HG03095 (cell line): ENCODE results near the gene ADCY2.

Experiments used
- ATAC-seq: cut with Tn5 transposase; IDR thresholded peaks from one replicate; pipeline ENCODE4 v1.9.1; 2021; ENCODE audit warnings: moderate library complexity; ENCODE audit not compliant: unreplicated experiment

The ADCY2 gene

GRCh38 chr5:7586480-7586879, 190.5 kb downstream of the ADCY2 start:
- ATAC-seq: no peak

- ATAC-seq: no peak
Observed at GRCh38 chr5:7589800-7590199, 193.9 kb downstream of the ADCY2 start.

DNA sequence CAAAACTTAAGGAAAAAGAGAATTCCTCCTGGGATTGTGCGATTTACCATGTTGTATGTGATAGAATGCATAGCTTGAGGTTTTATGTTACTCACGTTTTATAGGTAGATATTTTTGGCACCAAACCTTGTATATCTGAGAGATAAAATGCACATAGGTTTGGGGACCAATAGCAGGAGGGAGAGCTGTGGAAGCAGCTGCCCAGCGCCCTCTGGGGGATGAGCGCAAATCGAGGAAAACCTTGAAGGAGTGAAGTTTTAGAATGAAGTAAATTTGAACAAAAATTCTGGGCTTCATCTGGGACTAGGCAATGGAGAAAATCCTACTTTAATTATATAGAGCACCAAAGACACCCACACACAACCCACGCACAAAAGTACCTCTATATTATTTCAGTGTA, 197.0 kb downstream of the ADCY2 start:
- ATAC-seq: no peak

DNA sequence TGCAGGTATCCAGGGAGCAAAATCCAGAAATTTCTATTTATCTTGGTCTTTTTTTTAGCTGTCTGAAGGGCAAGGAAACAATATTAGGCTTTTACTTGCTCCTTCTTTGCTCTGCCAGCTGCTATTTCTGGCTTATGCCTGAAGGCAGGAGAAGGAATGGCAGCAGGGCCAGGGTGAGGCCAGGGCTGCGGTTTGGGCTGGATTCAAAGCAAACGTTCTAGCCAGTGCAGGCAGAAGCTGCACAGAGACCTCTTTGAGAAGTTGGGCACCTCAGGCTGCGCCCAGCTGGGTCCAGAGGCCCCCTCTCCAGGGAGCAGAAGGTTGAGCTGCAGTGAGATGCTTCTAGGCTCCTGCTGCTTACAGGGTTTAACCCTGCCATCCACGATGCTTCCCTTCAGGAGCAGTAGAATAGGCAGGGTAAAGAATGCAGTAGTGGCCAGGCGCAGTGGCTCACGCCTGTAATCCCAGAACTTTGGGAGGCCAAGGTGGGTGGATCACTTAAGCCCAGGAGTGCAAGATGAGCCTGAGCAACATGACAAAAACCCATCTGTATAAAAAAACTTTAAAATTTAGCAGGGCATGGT, 201.2 kb downstream of the ADCY2 start:
- no peak for ATAC-seq

GRCh38 chr5:7606840-7607465, 211.0 kb downstream of the ADCY2 start:
- no peak for ATAC-seq

DNA sequence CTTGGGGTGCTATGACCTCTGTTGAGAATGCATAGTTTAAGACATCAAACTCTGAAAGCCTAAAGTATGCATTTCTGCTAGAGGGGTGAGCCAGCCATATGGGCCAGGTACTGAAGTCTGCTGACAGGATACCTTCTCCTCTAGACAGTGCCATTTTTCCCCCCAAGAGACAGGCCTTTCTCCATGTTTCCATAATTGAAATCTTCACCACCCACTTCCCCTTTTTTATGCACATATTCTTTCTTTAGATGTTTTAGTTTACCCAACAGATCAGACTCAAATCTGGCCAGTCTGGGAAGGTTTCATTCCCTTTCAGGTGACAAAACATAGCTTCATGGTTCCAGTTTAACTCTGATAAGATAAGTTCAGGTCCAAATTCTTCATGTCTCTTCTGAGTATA, 212.8 kb downstream of the ADCY2 start:
- no peak for ATAC-seq

GRCh38 chr5:7609726-7610125, 213.8 kb downstream of the ADCY2 start:
- no peak for ATAC-seq

DNA sequence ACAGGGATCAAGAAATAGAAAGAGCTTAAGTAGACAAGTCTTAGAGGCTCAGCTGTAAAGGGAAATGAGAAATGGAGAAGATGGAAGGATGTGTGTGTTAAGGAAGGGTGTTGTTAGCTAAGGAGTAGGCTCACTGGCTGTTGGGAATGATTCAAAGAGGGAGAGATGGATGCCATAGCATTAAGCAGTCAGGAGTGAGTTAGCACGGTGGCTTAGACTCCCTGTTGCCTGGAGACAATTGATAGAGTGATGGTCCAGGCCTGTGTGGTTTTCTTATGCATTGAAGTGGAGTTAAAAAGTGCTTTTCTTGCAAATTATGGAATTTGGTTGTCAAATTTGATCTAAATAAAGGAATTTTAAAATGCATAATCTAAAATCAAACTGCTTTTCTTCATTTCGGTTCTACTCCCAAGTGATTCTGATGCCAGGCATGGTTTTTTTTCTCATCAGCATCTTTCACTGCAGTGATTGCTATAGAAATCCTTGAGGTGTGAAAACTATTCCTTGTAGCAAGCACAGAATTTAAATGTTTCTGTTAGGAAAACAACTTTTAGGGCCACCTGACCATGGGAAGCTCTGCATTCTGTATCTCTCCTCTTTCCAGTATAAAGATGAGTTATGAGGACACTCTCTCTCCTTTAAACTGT, 214.7 kb downstream of the ADCY2 start:
- ATAC-seq: no peak

DNA sequence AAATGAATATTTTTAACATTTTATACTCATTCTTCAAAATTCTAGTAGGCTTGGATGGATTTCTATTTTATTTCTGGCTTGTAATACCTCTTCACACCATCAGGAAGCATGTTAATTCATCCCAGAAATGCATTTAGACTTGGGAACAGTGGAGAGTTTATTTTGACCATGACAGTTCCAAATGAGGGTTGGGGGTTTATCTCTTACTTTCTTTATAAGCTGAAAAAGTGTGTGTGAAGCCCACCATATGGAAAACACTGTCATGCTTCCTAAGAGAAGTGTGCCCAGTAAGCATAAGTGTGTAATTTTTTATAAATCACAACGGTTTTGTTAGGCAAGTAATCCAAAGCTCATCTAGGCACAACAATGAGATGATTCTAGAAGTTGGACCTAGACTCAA, 215.6 kb downstream of the ADCY2 start:
- ATAC-seq: no peak

DNA sequence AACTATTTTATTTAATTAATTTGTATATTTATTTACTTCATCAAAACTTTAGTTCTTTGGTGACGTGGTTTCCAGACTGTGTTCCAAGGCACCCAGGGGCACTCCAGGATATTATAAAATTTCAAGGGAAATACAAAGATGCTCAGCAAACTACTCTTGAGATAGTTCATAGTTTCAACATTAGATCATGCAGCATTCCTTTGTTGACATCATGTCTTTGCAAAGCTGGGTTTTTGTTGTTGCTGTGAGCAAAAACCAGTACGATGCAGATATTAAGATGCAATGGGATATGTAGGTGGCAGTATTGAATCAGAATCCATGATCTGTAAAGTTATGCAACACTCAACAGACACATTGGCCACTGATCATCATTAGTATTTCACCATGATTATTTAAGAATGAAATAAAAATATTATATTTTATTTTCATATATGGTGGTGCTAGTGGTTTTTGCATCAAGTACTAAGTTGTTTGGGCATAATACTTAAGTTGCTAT, 219.7 kb downstream of the ADCY2 start:
- no peak for ATAC-seq

- ATAC-seq: no peak
Observed at GRCh38 chr5:7616897-7617296, 221.0 kb downstream of the ADCY2 start.

DNA sequence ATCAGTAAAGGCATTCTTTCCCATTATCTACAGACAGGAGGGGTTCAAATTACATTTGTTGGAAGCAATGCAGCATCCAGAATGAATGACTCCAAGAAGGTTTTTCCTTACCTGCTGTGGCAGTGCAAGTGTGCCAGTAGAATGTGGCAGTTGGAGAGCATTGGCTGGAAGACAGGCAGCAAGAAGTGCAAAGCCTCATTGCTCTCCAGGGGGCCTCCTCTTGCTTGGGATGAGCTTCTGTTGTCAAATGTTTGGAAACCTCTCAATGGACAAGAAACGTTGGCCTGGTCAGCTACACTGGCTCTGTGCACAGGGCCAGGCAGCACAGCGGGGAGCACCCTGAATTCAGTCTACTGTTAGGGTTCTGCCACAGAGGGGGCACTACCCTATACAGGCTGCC, 226.6 kb downstream of the ADCY2 start:
- ATAC-seq: no peak

DNA sequence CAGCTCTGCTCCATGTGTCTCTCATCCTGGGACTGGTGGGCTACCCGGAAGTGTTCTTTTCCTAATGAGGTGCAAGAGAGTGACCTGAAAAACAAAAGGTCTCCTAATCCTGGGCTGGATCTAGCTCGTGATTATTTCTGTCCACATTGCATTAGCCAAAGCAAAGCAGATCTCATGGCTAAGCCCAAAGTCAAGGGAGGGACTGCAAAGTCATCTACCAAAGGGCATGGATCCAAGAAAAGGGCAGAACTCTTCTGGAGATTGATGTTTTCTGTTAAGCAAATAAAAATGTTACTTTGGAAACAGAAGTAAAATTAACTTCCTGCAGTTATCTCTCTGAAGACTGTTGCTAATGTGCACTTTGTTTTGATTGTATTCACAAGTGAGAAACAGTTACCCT, 229.8 kb downstream of the ADCY2 start:
- ATAC-seq: no peak

GRCh38 chr5:7628248-7628647, 232.3 kb downstream of the ADCY2 start:
- ATAC-seq: no peak

GRCh38 chr5:7628820-7629219, 232.9 kb downstream of the ADCY2 start:
- ATAC-seq: no peak

- ATAC-seq: no peak
Observed at GRCh38 chr5:7629561-7629960, 233.6 kb downstream of the ADCY2 start.

GRCh38 chr5:7634837-7635236, 238.9 kb downstream of the ADCY2 start:
- ATAC-seq: no peak

DNA sequence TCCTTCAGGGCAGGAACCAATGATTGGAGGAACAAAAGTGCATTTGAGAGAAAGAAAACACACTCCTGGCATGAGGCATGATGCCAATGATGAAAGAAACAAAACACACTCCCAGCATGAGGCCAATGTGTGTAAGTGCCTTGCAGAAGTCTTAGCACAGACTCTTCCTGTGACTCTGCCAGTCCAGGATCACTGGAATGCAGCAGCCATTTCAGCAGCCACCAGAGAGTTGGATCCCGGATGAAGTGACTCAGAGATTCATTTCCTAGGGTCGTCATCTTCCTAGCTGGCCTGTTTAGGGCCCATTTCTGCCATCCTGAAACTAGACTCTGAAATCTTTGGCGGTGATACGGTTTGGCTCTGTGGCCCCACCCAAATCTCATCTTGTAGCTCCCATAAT, 242.5 kb downstream of the ADCY2 start:
- ATAC-seq: no peak

DNA sequence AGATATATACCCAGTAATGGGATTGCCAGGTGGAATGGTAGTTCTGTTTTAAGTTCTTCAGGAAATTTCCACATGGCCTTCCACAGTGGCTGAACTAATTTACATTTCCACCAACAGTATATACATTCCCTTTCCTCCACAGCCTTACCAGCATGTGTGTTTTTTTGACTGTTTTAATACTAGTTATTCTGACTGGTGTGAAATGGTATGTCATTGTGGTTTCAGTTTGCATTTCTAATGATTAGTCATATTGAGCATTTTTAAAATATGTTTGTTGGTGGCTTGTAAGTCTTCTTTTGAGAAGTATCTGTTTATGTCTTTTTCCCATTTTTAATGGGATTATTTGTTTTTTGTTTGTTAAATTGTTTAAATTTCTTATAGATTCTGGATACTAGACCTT, 246.1 kb downstream of the ADCY2 start:
- ATAC-seq: no peak

GRCh38 chr5:7644723-7645122, 248.8 kb downstream of the ADCY2 start:
- no peak for ATAC-seq

GRCh38 chr5:7650755-7651154, 254.8 kb downstream of the ADCY2 start:
- no peak for ATAC-seq

DNA sequence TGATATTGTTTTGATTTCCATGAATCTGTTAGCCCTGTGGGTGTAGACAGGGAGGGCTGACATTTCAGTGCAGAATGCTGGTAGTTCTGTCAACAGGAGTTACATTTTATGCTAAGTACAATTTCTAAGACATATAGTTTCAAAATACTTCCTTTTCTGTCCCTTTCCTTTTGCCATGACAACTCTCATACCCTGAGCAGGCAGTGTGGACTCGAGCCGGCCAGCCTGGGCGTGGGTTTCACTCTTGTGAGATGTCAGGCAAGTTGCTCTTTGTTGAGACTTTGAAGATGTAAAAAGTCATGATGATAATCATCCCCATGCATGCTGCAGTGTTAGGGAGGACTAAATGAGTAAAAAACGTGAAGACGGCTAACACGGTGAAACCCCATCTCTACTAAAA, 257.1 kb downstream of the ADCY2 start:
- ATAC-seq: no peak

DNA sequence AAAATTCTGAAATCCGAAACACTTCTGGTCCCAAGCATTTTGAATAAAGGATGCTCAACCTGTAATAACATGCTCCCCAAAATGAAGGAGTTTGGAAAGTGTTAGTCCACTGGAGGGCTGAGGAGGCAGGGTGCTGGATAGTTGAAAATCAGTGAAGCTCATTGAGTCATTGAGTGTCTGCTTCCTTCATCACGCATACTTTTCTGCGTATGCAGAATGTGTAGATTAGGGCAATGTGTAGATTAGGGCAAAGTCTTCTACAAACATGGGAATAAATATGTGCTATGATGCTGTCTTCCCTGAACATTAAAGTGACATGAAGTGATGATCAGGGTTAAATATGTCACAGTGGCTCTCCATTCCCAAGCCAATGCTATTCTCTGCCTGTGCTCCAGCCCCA, 261.2 kb downstream of the ADCY2 start:
- no peak for ATAC-seq
